A549 (cell line): ENCODE measurements around the gene SREK1IP1.

Source experiments
- EHMT2 ChIP-seq: fragments of 200-600 bp; sonication (generic); IDR thresholded peaks from 2 replicates; pipeline ENCODE4 v1.6.1; 2016; ENCODE audit warnings: antibody characterized with exemption, low read depth, mild to moderate bottlenecking, moderate library complexity
- EP300 ChIP-seq, 2 experiments: fragments of >200 bp; sonication (Bioruptor Twin); formaldehyde crosslinking; IDR thresholded peaks; 2 replicates in 1 of 2; 3 replicates in 1 of 2; pipeline ENCODE4 v1.6.1; 2016 to 2017
- NFE2L2 ChIP-seq: fragments of 150-350 bp; conservative IDR thresholded peaks from 2 replicates; pipeline ENCODE4 v1.6.1; 2014; ENCODE audit warnings: low read length
- POLR2A ChIP-seq: IDR thresholded peaks from 2 replicates; pipeline ENCODE4 v1.6.1; 2012; ENCODE audit warnings: mild to moderate bottlenecking, low read length
- RFX5 ChIP-seq: fragments of 450-650 bp; IDR thresholded peaks from 2 replicates; pipeline ENCODE4 v1.7.1; 2014; ENCODE audit warnings: antibody characterized with exemption, mild to moderate bottlenecking, moderate library complexity
- SMC3 ChIP-seq: fragments of >200 bp; sonication (Bioruptor Twin); formaldehyde crosslinking; IDR thresholded peaks from 3 replicates; pipeline ENCODE4 v1.6.1; 2018; ENCODE audit warnings: inconsistent platforms
- TF ChIP-seq, protein P1 (sequence below): fragments of >200 bp; sonication (Bioruptor Twin); formaldehyde crosslinking; IDR thresholded peaks from 3 replicates; pipeline ENCODE4 v1.5.1; 2016
- TF ChIP-seq, protein P2 (sequence below): fragments of 250-450 bp; sonication (Bioruptor Pico); IDR thresholded peaks from 2 replicates; pipeline ENCODE4 v1.5.0; 2020; ENCODE audit warnings: low read depth, mild to moderate bottlenecking, moderate library complexity
- TF ChIP-seq, protein P3 (sequence below): fragments of 450-650 bp; IDR thresholded peaks from 2 replicates; pipeline ENCODE4 v1.6.1; 2014; ENCODE audit warnings: antibody characterized with exemption

DNA sequence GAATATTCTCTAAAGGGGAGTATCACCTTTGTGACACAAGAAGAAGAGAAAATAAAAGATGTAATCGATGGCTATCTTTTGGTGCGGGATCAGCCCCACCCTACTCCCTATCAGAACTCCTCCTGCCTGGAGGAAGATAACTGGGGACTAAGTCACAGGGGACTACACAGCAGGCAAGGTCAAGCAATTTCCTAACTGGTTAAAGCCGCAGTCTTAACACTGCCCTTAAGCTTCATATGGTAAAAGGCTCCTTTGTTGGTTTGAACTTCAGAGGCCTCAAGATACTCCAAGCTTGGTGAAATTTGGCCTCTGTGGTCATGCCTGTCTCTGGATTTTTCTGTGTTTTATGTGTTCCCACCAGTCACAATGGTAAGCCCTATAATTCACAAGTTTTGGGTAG lies 79.5 kb downstream of the SREK1IP1 start:
- TF ChIP-seq, protein P1, sequence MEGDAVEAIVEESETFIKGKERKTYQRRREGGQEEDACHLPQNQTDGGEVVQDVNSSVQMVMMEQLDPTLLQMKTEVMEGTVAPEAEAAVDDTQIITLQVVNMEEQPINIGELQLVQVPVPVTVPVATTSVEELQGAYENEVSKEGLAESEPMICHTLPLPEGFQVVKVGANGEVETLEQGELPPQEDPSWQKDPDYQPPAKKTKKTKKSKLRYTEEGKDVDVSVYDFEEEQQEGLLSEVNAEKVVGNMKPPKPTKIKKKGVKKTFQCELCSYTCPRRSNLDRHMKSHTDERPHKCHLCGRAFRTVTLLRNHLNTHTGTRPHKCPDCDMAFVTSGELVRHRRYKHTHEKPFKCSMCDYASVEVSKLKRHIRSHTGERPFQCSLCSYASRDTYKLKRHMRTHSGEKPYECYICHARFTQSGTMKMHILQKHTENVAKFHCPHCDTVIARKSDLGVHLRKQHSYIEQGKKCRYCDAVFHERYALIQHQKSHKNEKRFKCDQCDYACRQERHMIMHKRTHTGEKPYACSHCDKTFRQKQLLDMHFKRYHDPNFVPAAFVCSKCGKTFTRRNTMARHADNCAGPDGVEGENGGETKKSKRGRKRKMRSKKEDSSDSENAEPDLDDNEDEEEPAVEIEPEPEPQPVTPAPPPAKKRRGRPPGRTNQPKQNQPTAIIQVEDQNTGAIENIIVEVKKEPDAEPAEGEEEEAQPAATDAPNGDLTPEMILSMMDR: no peak
- TF ChIP-seq SMC3 (no peak), RFX5 (no peak), EP300 (IDR thresholded peaks at IDR 0.05) (no peak), NFE2L2 (no peak), POLR2A (no peak), EHMT2 (no peak)
- TF ChIP-seq, protein P2, sequence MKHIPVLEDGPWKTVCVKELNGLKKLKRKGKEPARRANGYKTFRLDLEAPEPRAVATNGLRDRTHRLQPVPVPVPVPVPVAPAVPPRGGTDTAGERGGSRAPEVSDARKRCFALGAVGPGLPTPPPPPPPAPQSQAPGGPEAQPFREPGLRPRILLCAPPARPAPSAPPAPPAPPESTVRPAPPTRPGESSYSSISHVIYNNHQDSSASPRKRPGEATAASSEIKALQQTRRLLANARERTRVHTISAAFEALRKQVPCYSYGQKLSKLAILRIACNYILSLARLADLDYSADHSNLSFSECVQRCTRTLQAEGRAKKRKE: no peak
- TF ChIP-seq, protein P3, sequence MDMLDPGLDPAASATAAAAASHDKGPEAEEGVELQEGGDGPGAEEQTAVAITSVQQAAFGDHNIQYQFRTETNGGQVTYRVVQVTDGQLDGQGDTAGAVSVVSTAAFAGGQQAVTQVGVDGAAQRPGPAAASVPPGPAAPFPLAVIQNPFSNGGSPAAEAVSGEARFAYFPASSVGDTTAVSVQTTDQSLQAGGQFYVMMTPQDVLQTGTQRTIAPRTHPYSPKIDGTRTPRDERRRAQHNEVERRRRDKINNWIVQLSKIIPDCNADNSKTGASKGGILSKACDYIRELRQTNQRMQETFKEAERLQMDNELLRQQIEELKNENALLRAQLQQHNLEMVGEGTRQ: no peak
